ENCODE results near the gene ZNF337.
"Not testable (repeated sequence)": the region's sequence is repeated elsewhere in the genome, so short reads cannot be mapped to it uniquely, and the experiment has no call there.

ZNF337 gene

DNA sequence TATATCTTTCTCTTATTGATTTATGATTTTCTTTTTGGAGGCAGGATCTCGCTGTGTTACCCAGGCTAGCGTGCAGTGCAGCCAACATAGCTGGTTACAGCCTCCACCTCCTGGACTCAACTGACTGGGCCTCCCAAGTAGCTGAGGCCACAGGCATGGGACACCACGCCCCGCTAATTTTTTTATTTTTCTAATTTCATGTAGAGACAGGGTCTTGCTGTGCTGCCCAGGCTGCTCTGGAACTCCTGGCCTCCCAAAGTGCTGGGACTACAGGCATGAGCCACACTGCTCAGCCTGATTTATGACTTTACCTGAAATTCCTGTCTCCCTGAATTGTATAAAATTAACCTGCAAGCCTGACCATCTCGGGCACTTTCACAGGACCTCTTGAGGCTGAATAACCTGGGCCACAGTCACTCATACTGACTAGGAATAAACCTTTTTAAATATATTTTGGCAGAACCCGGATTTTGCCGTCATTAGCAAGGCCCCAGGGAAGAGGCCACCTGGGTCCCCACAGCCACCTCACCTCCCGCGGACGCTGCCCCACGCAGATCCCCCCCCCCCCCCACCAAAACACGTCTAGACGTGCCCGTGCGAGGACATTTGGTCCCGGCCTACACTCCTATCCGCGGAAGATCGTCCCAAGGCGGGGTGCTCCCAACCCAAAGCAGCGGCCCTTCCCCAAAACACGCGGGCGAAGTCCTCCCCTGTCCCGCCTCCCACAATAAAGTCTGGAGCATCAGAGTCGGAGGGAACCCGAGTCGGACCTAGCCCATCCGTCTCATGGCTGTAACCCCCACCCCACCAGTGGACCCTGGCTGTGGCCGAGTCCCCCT lies 902 bp downstream of the ZNF337 start:
- DNase-seq (ENCODE audit: low read depth, low spot score): peak; percentile 10

DNA sequence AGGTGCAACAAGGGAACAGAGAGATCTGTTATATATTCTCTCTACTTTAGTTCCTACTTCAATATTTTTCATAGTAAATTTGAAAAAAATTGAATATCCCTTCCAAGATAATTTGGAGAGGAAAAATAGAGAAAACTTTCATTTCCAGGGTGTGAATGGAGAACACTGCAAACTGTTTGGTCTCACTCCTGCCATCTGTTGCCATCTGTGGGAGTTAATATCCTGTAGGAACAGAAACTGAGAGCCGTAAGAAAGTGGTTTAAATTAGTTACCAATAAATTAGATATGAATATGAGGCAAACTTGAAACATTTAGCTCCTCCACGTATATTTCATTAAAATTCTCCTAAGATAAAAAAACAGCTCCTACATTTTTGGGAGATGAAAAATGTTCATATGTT lies 4.2 kb downstream of the ZNF337 start:
- DNase-seq (ENCODE audit: low read depth, low spot score): no peak

DNA sequence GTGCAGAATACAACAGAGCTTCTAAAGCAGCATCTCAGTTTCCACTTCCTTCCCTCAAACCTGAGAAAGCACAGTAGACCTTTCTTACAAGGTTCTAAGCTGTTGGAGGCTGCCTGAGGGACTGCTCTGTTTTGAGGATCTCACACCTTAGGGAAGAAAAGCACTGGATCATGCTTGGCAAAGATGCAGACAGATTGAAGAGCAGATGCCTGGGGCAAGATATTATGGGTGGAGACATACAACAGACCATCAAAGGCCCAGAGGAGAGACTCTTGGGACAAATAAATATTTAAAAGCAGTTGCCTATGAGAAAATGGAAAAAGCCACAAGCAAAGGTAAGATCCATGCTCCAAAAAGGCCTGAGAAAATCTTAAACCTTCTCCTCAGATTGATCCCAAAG lies 6.2 kb downstream of the ZNF337 start:
- no peak for DNase-seq (ENCODE audit: low read depth, low spot score)

DNA sequence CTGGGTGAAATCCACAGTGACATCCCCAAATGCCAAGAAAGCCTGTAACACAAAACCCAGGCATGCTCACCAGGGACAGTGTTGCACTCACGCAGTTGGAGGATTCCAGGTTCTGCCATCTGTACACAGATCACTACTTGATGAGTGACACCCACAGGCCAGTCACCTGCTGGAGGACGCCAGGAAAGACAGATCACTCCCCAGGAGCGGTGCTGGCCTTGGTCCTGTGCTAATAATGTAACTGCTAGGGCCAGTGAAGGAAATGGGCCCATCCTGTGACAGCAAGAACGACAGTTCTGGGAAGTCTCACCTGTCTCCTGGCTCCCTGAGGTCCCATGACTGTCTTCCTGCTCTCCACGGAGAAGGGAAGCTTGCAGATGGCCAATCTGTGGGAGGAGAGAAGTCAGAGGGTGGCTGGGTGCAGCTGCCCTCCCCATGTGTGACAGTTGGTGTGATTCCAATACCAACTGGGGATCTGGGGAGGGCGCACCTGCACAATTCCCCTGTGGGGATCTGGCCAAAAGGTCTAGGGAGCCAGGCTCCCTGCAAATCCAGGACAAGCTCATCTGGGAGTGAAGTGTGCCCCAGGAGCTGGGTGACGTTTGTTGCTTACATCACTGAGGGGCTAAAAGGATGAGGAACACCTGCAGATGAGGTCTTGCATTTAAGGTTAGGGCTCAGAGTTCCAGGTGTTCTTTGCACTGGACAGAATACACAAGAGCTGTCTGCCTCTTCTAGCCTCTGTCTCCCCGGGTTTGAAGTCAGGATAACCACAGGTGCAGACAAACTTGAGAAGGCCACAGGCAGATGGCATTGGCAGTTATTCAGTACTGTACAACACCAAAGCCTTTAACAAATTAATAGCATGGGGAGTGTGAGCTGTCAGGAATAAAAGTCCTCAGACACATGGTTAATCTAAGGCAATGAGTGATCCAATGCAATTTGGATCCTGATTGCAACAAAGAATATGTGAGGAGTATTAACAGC lies 10.3 kb downstream of the ZNF337 start:
- DNase-seq (ENCODE audit: low read depth, low spot score): no peak

DNA sequence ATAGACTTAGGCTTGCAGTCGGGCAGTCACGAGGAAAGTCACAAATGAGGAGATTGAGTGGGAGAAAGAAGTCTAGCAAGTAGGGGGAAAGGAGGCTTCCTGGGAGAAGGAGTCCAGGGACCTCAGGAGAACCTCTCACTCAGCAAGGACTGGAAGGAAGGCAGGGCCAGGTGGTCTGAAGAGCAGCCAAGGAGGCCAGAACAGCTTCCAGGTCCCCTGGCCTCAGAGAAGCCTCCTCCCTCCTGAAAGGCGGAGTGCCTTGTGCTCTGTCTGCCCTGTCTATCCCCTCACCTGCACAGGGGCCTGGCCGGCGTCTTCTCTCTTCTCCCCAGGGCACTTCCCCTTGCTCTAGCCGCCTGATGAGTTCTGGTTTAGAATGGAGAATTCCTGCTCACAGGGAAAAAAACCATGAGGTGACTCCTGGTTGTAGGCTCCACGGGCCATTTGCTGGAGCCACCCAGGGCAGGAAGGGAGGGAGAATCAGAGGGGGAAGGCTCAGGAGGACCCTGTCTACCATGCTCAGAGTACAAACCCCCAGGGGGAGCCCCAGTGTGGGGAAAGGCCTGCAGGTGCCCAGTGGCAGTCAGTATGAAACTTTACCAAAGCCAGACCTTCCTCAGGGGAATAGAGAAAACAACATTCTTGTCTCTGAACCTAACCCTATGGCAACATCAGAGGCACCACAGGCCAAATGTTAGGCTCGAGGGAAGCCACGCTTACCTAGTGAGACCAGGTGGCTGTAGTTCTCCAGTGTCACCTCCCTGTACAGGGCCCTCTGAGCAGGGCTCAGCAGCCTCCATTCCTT lies 11.2 kb downstream of the ZNF337 start:
- DNase-seq (ENCODE audit: low read depth, low spot score): no peak

DNA sequence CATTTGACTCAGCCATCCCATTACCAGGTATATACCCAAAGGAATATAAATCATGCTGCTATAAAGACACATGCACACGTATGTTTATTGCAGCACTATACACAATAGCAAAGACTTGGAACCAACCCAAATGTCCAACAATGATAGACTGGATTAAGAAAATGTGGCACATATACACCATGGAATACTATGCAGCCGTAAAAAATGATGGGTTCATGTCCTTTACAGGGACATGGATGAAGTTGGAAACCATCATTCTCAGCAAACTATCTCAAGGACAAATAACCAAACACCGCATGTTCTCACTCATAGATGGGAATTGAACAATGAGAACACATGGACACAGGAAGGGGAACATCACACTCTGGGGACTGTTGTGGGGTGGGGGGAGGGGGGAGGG lies 12.8 kb downstream of the ZNF337 start:
- DNase-seq (ENCODE audit: low read depth, low spot score): not testable (repeated sequence)

DNA sequence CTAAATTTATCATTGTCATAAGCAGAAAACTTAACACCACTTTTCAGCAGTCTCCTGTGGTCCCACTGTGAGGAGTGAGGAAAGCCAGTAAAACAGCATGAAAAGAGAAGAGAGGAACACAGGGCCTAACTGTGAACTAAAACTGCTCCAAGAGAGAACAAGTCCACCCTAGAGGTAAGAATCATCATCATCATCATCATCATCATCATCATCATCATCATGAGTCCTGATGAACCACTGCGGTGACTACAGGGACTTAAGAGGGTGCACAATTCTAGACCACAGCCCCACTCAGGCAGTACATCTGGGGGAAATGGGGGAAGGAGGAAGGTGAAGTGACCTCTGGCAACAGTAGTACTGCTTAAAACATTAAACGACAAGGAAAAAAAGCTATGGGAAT lies 13.6 kb downstream of the ZNF337 start:
- no peak for DNase-seq (ENCODE audit: low read depth, low spot score)

DNA sequence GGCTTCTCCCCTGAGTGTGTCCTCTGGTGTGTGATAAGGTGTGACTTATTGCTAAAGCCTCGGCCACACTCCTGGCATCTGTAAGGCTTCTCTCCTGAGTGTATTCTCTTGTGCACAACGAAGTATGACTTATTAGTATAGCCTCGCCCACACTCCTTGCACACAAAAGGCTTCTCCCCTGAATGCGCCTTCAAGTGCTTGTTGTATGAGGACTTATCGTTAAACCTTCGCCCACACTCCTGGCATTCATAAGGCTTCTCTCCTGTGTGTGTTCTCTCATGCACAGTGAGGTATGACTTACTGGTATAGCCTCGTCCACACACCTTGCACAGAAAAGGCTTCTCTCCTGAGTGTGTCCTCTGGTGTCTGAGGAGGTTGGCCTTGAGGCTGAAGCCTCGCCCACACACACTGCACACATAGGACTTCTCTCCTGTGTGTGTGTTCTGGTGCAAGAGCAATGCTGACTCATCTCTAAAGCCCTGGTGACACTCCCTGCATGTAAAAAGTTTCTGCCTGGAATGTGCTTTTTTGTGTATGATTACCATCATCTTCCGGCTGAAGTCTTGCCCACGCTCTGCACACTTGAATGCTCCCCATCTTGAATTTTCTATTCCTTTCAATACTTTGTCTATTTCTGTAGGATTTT lies 20.4 kb downstream of the ZNF337 start:
- peak; percentile 34 for DNase-seq (ENCODE audit: low read depth, low spot score)

DNA sequence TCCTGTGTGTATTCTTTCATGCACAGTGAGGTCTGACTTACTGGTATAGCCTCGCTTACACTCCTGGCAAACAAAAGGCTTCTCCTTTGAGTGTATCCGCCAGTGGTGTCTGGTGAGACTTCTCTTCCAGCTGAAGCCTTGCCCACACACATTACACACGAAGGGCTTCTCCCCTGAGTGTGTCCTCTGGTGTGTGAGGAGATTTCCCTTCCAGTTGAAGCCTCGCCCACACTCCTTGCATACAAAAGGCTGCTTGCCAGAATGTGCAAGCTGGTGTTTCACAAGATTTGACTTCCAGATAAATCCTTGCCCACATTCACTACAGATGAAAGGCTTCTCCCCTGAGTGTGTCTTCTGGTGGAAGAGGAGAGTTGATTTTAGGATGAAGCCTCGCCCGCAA lies 21.5 kb downstream of the ZNF337 start:
- no peak for DNase-seq (ENCODE audit: low read depth, low spot score)

DNA sequence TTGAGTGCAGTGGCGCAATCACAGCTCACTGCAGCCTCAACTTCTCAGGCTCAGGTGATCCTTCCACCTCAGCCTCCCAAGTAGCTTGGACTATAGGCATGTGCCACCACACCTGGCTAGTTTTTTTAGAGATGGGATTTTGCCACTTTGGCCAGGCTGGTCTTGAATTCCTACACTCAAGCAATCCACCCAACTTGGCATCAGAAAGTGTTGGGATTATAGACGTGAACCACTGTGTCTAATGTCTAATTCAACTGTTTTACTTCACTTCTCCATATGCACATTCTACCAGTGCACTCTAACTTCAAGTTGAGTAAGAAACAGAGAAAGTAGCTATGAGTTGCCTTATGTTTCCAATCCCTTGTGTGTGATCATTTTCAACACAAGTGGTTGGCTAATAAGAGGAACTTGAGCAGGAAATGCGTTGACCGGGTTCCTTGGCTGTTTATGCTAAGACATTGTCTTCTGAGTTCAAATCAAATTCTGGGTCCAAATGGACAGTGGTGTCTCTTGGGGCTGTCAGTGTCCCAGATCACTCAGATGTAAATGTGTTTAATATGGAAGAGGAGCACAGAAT lies 23.9 kb downstream of the ZNF337 start:
- no peak for DNase-seq (ENCODE audit: low read depth, low spot score)

DNA sequence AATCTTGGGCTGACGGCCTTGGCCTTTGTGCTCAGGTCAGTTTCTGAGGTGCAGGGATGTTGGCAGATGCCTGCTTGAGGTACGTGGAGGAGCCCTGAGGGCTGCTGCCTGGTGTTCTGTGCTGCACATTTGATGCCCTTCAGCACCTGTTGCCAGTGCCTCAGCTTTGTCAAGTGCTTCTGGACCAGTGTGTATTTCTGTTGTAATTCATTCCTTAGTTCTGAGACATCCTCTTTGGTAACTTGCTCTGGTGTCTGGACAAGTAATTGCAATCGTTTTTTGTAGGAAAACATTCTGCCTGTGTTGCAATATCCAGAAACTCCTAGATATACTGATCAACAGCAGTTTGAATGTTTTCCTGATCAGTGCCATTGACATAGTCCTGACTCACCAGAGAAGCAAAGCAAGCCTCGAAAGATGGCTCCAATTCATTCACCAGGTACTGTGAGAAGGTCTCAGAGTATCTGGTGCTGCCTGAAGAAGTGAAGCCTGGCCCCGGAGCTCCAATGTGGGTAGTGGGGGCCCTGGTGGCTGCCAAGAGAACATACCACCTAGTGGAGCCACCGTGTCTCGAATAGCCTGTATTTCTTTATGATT lies 26.7 kb downstream of the ZNF337 start:
- DNase-seq (ENCODE audit: low read depth, low spot score): peak; percentile 7

DNA sequence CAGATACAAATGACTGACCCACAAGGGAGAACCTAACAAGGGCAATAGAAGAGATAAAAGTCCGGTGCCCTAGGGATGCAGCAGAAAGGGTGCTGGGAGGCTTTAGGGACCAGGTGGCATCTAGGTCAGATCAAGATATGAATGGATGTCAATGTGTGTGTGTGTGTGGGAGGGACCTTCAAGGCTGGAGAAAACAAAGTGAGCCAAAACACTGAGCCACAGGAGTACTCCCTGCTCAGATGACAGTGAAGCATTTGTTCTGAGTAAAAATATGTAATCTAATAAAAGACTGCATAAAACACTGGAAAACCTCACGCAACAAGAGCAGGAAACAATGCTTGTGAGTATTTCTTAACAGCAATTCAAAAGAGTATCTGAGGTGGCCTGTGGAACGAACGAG lies 28.2 kb downstream of the ZNF337 start:
- no peak for DNase-seq (ENCODE audit: low read depth, low spot score)

DNA sequence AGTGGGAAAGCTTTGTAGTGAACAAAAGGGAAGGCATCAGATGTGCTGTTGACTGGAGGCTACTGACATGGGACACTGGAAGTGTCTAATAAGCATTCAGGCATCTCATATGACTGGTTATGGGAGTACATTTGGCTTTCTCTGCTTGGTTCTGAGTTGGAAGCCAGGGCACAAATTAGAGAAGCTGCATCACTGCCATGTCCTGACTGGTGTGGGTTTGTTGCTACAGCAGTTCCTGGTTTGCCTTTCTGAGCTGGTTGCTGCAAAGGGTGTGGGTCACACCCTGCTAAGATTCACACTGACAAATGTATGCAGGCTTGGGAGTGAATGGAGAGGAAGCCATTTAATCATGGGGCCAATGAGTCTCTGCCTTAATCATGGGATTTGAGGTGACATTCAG lies 36.7 kb downstream of the ZNF337 start:
- DNase-seq (ENCODE audit: low read depth, low spot score): no peak

DNA sequence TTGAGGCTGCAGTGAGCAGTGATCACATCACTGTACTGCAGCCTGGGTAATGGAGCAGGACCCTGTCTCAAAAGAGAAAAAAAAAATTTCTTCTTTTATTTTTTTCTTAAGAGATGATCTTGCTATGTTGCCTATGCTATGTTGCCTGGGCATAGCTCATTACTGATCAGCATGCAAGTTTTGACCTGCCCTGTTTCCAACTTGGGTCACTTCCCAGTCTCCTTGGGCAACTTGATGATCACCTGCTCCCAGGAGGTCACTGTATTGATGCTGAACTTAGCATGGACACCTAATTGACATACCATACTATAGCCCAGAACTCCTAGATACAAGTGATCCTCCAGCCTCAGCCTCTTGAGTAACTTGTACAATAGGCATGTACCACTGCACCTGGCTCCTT lies 42.2 kb downstream of the ZNF337 start:
- DNase-seq (ENCODE audit: low read depth, low spot score): no peak

DNA sequence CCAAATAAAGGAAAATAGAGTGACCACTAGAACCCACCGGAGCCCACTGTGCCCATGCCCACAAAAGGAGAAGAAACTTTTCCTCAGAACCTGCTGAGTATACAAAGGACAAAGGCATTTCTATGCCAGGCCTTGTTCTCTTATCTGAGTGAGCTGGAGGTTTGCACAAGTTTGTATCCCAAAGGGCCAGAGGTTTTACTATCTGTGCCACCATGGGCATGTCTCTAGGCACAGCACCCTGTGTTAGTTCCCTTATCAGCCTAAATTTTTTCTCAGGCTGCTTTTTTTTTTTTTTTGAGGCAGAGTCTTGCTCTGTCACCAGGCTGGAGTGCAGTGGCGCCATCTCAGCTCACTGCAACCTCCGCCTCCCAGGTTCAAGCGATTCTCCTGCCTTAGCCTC lies 43.8 kb downstream of the ZNF337 start:
- DNase-seq (ENCODE audit: low read depth, low spot score): not testable (repeated sequence)

DNA sequence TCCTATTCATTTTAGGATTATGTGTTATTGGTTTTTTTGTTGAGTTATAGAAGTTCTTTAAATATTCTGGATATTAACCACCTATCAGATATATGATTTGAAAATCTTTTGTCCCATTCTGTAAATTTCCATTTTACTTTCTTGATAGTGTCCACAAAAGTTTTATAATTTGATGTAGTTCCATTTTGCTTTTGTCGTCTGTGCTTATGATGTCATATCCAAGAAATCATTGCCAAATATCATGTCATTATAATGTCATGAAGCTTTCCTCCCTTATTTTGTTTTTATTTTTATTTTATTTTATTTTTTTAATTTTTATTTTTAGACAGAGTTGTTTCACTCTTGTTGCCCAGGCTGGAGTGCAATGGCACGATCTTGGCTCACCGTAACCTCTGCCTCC lies 51.8 kb downstream of the ZNF337 start:
- no peak for DNase-seq (ENCODE audit: low read depth, low spot score)

DNA sequence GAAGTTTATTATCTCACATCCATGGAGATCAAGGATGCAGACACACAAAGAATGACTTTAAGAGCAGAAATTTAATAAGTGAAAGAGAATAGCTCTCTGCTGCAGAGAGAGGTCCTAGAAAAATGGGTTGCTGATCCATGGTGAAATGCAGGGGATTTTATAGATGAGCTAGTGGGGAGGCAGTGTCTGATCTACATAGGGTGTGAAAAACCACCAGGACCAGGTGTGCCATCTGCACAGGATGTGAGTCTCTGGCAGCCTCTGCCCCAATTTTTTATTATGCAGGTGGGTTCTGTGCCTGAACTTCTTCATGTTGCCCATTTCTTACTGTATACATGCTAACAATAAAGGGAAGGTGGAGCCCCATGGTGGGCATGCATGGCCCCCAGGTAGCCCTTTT lies 52.9 kb downstream of the ZNF337 start:
- no peak for DNase-seq (ENCODE audit: low read depth, low spot score)

DNA sequence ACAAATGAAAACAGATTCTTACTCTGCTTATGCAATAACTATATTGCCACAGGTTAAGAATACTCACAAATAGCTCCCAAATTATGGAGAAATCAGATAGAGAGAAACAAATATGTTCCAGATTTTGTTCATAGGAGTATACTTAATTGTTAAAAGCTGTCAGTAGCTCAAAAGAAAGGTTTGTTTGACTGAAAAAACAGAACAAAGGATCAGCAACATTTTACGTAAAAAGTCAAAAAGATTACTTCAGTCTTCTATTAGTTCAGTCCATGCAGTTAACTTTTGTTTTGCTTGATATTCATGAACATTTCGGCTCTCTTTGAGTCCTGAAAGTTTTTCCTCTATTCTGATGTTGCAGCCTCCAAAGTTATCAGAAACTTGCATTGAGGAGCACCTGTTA lies 59.4 kb downstream of the ZNF337 start:
- DNase-seq (ENCODE audit: low read depth, low spot score): no peak

DNA sequence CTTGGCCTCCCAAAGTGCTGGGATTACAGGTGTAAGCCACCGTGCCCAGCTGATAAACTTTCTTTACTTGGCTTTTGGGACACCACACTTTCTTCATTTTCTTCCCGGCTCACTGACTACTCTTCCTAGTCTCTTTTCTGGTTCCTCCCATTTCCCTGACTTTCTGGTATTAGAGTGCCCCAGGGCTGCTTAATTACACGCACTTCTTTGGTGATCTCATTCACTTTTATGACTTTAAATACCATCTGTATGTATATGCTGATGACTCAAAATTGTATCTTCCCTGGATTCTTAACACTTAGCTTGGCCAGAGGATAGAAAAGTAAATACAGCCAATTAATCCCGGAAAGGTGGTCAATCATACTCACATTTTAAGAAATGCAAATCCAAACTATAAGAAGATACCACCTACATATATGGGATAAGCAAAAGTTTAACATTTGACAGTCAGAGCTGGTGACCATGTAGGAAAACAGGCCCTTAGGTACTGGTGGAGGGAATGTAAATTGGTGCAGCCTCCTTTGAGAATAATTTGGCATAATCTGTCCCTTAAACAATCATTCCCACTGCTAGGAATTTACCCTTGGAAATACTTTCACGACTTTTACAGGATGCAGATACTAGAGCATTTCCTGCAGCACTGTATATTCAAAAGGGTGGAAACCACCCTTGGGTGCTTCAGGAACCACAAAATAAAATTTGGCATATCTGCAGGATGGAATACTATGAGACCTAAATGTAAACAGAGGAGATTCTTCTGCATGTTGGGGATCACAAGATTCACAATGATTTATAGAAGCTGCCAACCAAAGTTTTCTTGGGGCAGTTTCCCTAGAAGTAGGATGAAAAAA lies 63.5 kb downstream of the ZNF337 start:
- no peak for DNase-seq (ENCODE audit: low read depth, low spot score)

DNA sequence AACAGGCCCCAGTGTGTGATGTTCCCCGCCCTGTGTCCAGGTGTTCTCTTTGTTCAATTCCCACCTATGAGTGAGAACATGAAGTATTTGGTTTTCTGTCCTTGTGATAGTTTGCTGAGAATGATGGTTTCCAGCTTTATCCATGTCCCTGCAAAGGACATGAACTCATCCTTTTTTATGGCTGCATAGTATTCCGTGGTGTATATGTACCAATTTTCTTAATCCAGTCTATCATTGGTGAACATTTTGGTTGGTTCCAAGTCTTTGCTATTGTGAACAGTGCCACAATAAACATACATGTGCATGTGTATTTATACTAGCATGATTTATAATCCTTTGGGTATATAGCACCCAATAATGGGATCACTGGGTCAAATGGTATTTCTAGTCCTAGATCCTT lies 66.0 kb downstream of the ZNF337 start:
- DNase-seq (ENCODE audit: low read depth, low spot score): not testable (repeated sequence)

Measured in astrocyte of the hippocampus (primary cell).